Vagina (tissue), 2 donors: ENCODE measurements around the gene S100A5.

Source experiments
- CTCF ChIP-seq, 3 experiments: fragments of 450-650 bp in 2 of 3; fragments of 200-600 bp in 1 of 3; sonication (generic) in 1 of 3; IDR thresholded peaks; one replicate each; pipeline ENCODE4 v1.5.1; 2017 to 2019; ENCODE audit warnings: antibody characterized with exemption in 3 of 3, mild to moderate bottlenecking in 2 of 3, moderate library complexity in 2 of 3
- POLR2A ChIP-seq, 2 donors: fragments of 450-650 bp; IDR thresholded peaks; one replicate each; pipeline ENCODE4 v1.6.1; 2017; ENCODE audit warnings: antibody characterized with exemption in 2 of 2, mild to moderate bottlenecking in 2 of 2, moderate library complexity in 2 of 2
- POLR2AphosphoS5 ChIP-seq, 2 donors: sonication (generic); formaldehyde crosslinking; IDR thresholded peaks; one replicate each; pipeline ENCODE4 v1.9.0; 2017; ENCODE audit warnings: antibody characterized with exemption in 2 of 2, mild to moderate bottlenecking in 2 of 2, low read depth in 1 of 2; ENCODE audit not compliant: insufficient read depth in 1 of 2

DNA sequence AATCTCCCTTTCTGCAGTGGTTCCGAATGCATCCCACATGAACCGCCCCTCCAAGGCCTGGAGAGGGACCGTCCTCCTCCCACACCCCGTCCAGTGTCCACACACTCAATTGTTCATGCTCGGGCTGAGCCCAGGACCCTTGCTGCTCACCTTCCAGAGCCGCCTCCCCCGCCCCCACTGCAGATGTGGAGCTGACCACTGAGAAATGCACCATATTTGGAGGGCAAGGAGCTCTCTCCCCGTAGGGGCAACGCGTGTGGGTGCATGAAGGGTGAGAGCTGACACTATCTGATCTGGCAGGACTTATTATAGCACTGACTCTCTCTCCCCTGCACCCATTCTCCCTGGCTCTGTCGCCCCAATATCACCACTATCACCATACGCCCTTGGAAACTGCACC lies 12.4 kb upstream of the S100A5 start:
- TF ChIP-seq CTCF (IDR thresholded peaks at IDR 0.05) = no peak
- no peak for TF ChIP-seq POLR2A (IDR thresholded peaks at IDR 0.05)
- no peak for TF ChIP-seq POLR2AphosphoS5 (IDR thresholded peaks at IDR 0.05; ENCODE audit: insufficient read depth in 1 of 2, low read depth in 1 of 2)
